Fibroblast of pulmonary artery (primary cell): ENCODE measurements around the gene COL4A2.

Source experiments
- DNase-seq: peaks from one replicate; pipeline ENCODE4 v3.0.0-alpha.2; 2010; ENCODE audit warnings: low read depth
- H3K4me3 ChIP-seq: replicated peaks from 2 replicates; pipeline ENCODE4 v1.5.1; 2011; ENCODE audit warnings: low read depth, mild to moderate bottlenecking, control low read depth, low read length, moderate library complexity
- CTCF ChIP-seq: IDR thresholded peaks from 2 replicates; pipeline ENCODE4 v1.5.1; 2011; ENCODE audit warnings: mild to moderate bottlenecking, control low read depth, low read length, inconsistent platforms; ENCODE audit errors: missing control alignments

COL4A2 gene

DNA sequence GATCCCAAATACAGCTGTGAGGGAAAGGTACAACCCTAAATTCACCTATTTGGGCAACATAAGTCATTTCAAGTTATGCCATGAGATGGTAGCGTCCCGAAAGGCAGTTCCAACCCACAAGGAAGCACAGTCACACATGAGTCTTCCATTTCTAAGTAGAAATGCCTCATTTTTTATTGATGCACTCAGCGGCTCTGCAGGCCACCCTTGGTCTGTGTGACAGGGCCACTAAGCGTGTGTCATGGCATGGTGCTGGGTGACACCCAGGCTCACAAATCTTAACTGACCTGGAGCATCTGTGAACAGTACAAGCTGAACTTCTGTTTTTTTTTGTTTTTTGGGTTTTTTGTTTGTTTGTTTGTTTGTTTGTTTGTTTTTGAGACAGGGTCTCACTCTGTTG is 239.3 kb downstream of the COL4A2 start:
- no peak overlapping the region for H3K4me3 ChIP-seq
- no peak for TF ChIP-seq CTCF
- no peak for DNase-seq

GRCh38 chr13:110546926-110547325 is 239.8 kb downstream of the COL4A2 start:
- no peak overlapping the region for H3K4me3 ChIP-seq
- peak; percentile 97 for DNase-seq
- TF ChIP-seq CTCF = no peak

DNA sequence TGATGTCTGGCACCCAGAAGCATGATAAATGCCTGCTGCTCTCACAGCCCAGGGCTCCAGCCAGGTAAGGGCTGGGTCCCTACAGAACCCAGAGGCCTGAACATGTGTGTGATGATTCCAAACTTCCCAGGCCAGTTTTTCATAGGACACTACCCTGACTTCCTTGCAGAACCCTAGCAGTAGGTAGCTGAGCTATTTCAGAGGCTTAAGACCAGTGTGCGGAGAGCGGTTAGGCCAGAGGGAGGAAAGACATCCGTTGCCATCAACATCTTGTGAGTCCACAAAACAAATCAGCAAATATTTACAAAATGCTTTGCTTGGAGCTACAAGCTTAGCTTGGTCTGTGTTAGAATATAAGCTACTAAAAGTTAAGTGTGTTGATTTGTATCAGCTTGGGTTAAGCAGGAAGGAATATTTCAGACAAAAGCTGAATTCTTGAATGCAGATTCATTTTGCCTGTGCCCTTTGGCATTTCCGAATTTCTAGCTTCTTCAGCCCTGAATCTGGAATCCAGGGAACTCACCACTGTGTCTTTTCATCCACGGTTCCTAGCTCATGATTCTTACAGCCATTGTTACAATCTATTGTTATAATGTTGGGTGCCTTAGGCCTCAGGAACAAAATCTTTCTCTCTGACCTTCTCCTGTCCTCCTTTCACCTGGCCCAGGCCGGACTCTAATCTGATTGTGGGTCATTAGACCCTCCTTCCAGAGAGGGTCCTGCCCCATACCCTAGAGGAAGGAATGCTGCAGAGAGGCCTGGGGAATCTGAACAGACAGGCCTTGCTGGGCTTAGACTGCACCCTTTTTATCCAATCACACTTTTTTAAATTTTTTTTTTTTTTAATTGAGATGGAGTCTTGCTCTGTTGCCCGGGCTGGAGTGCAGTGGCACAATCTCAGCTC is 242.1 kb downstream of the COL4A2 start:
- TF ChIP-seq CTCF = no peak
- H3K4me3 ChIP-seq = no peak overlapping the region
- no peak for DNase-seq

- H3K4me3 ChIP-seq = no peak overlapping the region
- DNase-seq = no peak
- no peak for TF ChIP-seq CTCF
These were observed 242.7 kb downstream of the COL4A2 start for GRCh38 chr13:110549795-110550160.

- TF ChIP-seq CTCF = no peak
- H3K4me3 ChIP-seq = no peak overlapping the region
- DNase-seq = no peak
These were observed 244.2 kb downstream of the COL4A2 start for GRCh38 chr13:110551284-110551683.

- DNase-seq = no peak
- TF ChIP-seq CTCF = no peak
- no peak overlapping the region for H3K4me3 ChIP-seq
These were observed 245.7 kb downstream of the COL4A2 start for GRCh38 chr13:110552767-110553166.

DNA sequence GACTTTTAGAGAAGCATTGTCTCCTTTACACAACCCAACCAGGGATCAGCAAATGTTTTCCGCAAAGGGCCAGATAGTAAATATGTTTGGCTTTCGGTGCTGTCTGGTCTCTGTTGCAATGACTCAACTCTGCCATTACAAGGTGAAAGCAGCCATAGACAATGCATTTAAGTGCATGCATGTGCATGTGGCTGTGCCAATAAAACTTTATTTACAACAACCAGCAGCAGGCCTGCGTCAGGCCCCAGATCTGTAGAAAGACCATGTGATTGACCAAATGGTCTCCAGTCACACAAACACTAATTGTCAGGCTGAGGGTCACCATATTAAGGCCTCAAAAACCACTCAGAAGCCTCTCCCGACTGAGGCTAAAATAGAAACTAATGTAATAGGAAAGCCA is 246.3 kb downstream of the COL4A2 start:
- H3K4me3 ChIP-seq = no peak overlapping the region
- no peak for DNase-seq
- TF ChIP-seq CTCF = no peak
